Activated naive CD4-positive, alpha-beta T cell treated with anti-CD3 and anti-CD28 coated beads, Interleukin-2, amount 10 ng/mL, durations not matched to agents 7 days and 5 days (primary cell): Measurements from ENCODE around the gene RASSF1.

Experiments used
- CTCF ChIA-PET: fragments of 350-600 bp; sonication (Branson Sonifier 250); formaldehyde crosslinking; loops from one replicate; lab custom pipeline; 2021; ENCODE audit warnings: antibody characterized with exemption; lab: Charles Lee
- DNase-seq: peaks from one replicate; pipeline ENCODE4 v3.0.0-alpha.2; 2020
- H3K27ac Mint-ChIP-seq: one replicate; pipeline ENCODE4 v1.8.0; 2021; ENCODE audit warnings: mild to moderate bottlenecking, moderate library complexity, mixed read lengths
- H3K27me3 Mint-ChIP-seq: one replicate; pipeline ENCODE4 v1.8.0; 2021; ENCODE audit warnings: mild to moderate bottlenecking, mixed read lengths
- H3K36me3 Mint-ChIP-seq: one replicate; pipeline ENCODE4 v1.8.0; 2021; ENCODE audit warnings: mixed read lengths
- H3K4me1 Mint-ChIP-seq: one replicate; pipeline ENCODE4 v1.8.0; 2021; ENCODE audit warnings: mixed read lengths
- H3K4me3 Mint-ChIP-seq: one replicate; pipeline ENCODE4 v1.8.0; 2021; ENCODE audit warnings: mild to moderate bottlenecking, moderate library complexity, mixed read lengths
- H3K9me3 Mint-ChIP-seq: one replicate; pipeline ENCODE4 v1.8.0; 2021; ENCODE audit warnings: mixed read lengths

RASSF1 gene

GRCh38 chr3:50340448-50341329, at the start of gene RASSF1:
RASSF1 (minus strand) TSS chr3:50340836; CDS start chr3:50340805, 31 bp downstream.
- CTCF ChIA-PET: interaction anchor here (0.7 to 1.8 kb wide), 3 partner anchors 10 to 231 kb away, joined by 3 to 6 read pairs (median 3); partner anchors contain the start of genes CYB561D2 and NPRL2
- peak; percentile 86 for DNase-seq
- Mint-ChIP-seq H3K27me3 (no peaks in the 10 kb centered on the region), H3K27ac (peak within 1 kb of the TSS; percentile 97), H3K9me3 (no peaks in the 10 kb centered on the region), H3K36me3 (peaks cover 34% of the 10 kb centered on the region), H3K4me3 (peak within 1 kb of the TSS; percentile 80), H3K4me1 (peaks cover 62% of the 10 kb centered on the region)

DNA sequence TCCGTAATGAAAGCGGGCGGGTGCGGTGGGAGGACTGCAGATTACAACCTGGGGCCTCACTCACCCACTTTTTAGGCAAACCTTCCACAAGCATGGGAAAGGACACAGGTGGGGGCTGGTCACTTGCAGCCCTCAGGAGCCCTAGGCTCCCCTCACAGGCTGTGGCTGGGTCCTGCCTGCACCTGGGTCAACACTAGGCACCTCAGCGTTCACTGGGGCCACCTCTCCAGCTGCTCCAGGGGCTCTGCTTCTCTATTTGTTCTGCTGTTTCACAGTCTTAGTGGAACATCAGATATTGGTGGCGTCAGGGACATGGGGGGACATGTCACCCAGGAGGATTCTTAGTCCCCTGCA, 48.8 kb upstream of the RASSF1 start:
- Mint-ChIP-seq H3K9me3 (no peaks in the 10 kb centered on the region), H3K4me1 (no peaks in the 10 kb centered on the region), H3K27me3 (peaks cover 9% of the 10 kb centered on the region), H3K4me3 (no peak overlapping the region), H3K36me3 (no peaks in the 10 kb centered on the region), H3K27ac (no peak overlapping the region)
- DNase-seq: no peak
- CTCF ChIA-PET: interaction anchor here (1.7 kb wide), 1 partner anchor 153 kb away, joined by 3 read pairs; no protein-coding TSS in a partner anchor

- H3K9me3 Mint-ChIP-seq: no peaks in the 10 kb centered on the region
- H3K27me3 Mint-ChIP-seq: peaks cover 9% of the 10 kb centered on the region
- no peak overlapping the region for H3K4me3 Mint-ChIP-seq
- CTCF ChIA-PET: no interaction called here
- DNase-seq: no peak
- no peak overlapping the region for H3K27ac Mint-ChIP-seq
- H3K36me3 Mint-ChIP-seq: no peaks in the 10 kb centered on the region
- no peaks in the 10 kb centered on the region for H3K4me1 Mint-ChIP-seq
These were observed 48.2 kb upstream of the RASSF1 start for GRCh38 chr3:50388720-50389413.

- Mint-ChIP-seq H3K36me3 (no peaks in the 10 kb centered on the region), H3K27ac (no peak overlapping the region), H3K4me3 (no peak overlapping the region), H3K27me3 (peaks cover 9% of the 10 kb centered on the region), H3K9me3 (no peaks in the 10 kb centered on the region), H3K4me1 (no peaks in the 10 kb centered on the region)
- DNase-seq: no peak
- CTCF ChIA-PET: no interaction called here
These were observed 47.5 kb upstream of the RASSF1 start for GRCh38 chr3:50388016-50388719.

GRCh38 chr3:50385754-50386153, 45.1 kb upstream of the RASSF1 start:
- no peak for DNase-seq
- CTCF ChIA-PET: interaction anchor here (1.1 kb wide), 1 partner anchor 164 kb away, joined by 3 read pairs; no protein-coding TSS in a partner anchor
- Mint-ChIP-seq H3K4me1 (no peaks in the 10 kb centered on the region), H3K27ac (no peak overlapping the region), H3K4me3 (no peak overlapping the region), H3K36me3 (no peaks in the 10 kb centered on the region), H3K27me3 (peaks cover 9% of the 10 kb centered on the region), H3K9me3 (no peaks in the 10 kb centered on the region)

- Mint-ChIP-seq H3K27me3 (peaks cover 9% of the 10 kb centered on the region), H3K4me3 (no peak overlapping the region), H3K36me3 (no peaks in the 10 kb centered on the region), H3K4me1 (no peaks in the 10 kb centered on the region), H3K9me3 (no peaks in the 10 kb centered on the region), H3K27ac (no peak overlapping the region)
- CTCF ChIA-PET: no interaction called here
- no peak for DNase-seq
These were observed 43.1 kb upstream of the RASSF1 start for GRCh38 chr3:50383750-50384149.

- Mint-ChIP-seq H3K4me3 (no peak overlapping the region), H3K27me3 (peaks cover 13% of the 10 kb centered on the region), H3K9me3 (no peaks in the 10 kb centered on the region), H3K4me1 (no peaks in the 10 kb centered on the region), H3K36me3 (no peaks in the 10 kb centered on the region), H3K27ac (no peak overlapping the region)
- CTCF ChIA-PET: no interaction called here
- no peak for DNase-seq
These were observed 42.1 kb upstream of the RASSF1 start for GRCh38 chr3:50382722-50383121.

GRCh38 chr3:50381383-50381782, 40.7 kb upstream of the RASSF1 start:
- H3K4me1 Mint-ChIP-seq: no peaks in the 10 kb centered on the region
- no peaks in the 10 kb centered on the region for H3K36me3 Mint-ChIP-seq
- peaks cover 3% of the 10 kb centered on the region for H3K27me3 Mint-ChIP-seq
- no peak overlapping the region for H3K27ac Mint-ChIP-seq
- no peak for DNase-seq
- H3K9me3 Mint-ChIP-seq: no peaks in the 10 kb centered on the region
- CTCF ChIA-PET: no interaction called here
- no peak overlapping the region for H3K4me3 Mint-ChIP-seq

- Mint-ChIP-seq H3K4me3 (no peak overlapping the region), H3K9me3 (no peaks in the 10 kb centered on the region), H3K4me1 (no peaks in the 10 kb centered on the region), H3K27me3 (peaks cover 7% of the 10 kb centered on the region), H3K27ac (no peak overlapping the region), H3K36me3 (no peaks in the 10 kb centered on the region)
- DNase-seq: no peak
- CTCF ChIA-PET: no interaction called here
These were observed 39.9 kb upstream of the RASSF1 start for GRCh38 chr3:50380405-50381085.

DNA sequence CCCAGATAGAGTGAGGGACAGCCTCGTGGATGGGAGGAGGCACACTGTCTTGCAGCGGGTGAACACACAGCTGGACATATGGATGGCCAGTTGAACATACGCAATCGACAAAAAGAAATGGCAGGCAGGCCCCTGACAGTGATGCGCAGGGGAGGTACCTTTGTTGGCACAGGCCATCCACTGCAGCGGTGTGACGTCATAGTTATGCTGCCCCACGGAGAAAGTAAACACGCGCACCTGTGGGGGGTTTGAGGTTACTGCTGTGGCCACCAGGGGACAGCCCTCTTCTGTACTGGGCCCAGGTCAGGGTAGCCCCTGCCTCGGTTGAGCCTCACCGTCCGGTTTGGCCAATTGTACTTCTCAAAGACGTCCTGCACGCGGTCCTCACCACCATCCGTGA, 38.1 kb upstream of the RASSF1 start:
- Mint-ChIP-seq H3K4me3 (no peak overlapping the region), H3K36me3 (no peaks in the 10 kb centered on the region), H3K27ac (no peak overlapping the region), H3K9me3 (no peaks in the 10 kb centered on the region), H3K4me1 (no peaks in the 10 kb centered on the region), H3K27me3 (peaks cover 7% of the 10 kb centered on the region)
- CTCF ChIA-PET: no interaction called here
- DNase-seq: no peak

DNA sequence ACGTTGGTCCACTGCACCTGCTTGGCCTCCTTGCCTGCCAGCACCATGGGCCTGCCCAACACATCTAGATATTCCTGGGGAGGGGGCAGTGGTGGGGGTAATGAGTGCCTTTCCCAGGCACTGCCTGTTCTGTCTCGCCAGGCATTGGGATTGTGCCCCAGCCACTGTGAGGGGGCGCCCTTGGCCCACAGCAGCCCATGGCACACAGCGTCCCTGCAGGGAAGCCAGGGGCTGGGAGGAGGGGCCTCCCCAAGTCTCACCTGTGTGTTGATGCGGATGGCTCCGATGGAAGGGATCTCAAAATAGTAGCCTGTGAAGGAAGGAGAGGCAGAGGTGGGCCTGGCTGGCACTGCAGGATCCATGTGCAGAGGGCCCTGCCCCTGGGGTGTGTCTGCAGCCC, 37.4 kb upstream of the RASSF1 start:
- no peaks in the 10 kb centered on the region for H3K9me3 Mint-ChIP-seq
- no peak overlapping the region for H3K4me3 Mint-ChIP-seq
- peaks cover 12% of the 10 kb centered on the region for H3K27me3 Mint-ChIP-seq
- no peak for DNase-seq
- CTCF ChIA-PET: no interaction called here
- no peak overlapping the region for H3K27ac Mint-ChIP-seq
- H3K4me1 Mint-ChIP-seq: peaks cover 2% of the 10 kb centered on the region
- no peaks in the 10 kb centered on the region for H3K36me3 Mint-ChIP-seq

DNA sequence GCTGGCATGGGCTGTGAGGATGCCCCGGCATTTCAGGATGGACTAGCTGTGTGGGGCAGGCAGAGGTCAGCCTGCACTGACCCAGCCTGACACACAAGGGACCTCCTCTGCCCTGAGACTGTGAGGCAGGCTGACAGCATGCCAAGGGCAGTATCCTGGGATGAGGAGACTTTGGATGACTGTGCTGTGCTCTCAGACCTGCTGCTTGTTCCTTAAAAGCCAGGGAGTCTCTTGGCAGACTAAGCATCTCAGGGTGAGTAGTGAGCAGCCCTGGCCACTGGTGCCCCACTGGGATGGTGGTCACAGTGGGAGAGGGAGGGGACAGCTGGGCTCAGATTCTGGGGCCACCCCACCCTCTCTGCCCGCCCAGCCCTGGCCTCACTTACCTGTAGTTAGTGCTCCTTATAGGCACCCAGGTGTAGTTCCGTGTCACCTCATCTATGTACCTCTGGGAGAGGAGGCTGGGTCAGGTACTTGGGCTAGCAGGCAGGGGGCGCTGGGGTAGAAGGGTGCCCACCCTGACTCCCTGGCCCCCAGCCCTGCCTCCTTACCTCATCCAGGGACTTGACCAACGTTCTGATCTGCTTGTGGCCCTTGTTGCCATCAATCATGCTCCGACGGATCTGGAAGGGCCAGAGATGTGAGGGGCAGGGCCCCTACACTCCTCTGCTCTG, 34.8 kb upstream of the RASSF1 start:
- no peak overlapping the region for H3K4me3 Mint-ChIP-seq
- H3K36me3 Mint-ChIP-seq: no peaks in the 10 kb centered on the region
- H3K4me1 Mint-ChIP-seq: peaks cover 2% of the 10 kb centered on the region
- no peak overlapping the region for H3K27ac Mint-ChIP-seq
- H3K27me3 Mint-ChIP-seq: peaks cover 26% of the 10 kb centered on the region
- no peak for DNase-seq
- CTCF ChIA-PET: no interaction called here
- H3K9me3 Mint-ChIP-seq: no peaks in the 10 kb centered on the region

DNA sequence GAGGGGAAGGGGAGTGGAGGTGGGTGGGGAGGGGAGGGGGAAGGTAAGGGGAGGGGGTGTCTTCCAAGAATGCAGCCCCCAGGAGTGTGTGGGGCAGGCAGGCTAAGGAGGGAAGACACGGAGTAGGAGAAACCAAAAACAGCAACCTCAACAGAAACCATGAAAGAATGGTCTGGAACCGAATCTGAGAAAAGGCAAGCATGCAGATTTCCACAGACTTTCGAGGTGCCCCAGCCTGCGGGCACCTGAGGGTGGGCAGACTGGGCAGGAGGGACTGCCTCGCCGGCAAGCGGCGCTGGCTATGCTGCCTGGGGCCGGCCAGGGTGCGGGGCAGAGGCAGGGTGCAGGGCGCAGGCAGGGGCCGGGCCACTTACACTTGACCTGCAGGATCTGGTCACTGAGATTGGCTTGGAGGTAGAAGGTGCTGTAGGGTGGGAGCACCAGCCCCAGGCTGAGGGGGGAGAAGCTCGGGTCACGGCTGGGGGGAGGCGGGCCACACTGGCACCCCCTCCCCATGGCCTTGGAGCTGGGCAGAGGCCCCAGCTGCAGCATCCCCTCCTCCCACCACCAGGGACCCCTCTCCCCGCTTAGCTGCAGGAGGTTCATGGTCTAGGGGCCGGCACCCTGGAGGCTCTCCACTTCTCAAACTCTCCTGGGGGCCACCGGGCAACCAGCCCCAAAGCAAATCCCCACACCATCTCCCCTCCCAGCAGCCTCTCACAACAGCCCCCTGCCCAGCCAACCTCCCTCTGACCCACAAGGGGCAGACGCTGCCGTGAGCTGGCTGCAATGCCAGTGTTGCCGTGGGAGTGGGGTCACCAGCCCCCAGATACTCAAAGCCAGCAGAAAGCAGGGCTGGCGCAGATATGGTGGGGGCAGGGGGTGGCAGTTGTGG, 34.0 kb upstream of the RASSF1 start:
- H3K27ac Mint-ChIP-seq: no peak overlapping the region
- H3K36me3 Mint-ChIP-seq: no peaks in the 10 kb centered on the region
- no peaks in the 10 kb centered on the region for H3K9me3 Mint-ChIP-seq
- no peak for DNase-seq
- no peak overlapping the region for H3K4me3 Mint-ChIP-seq
- peaks cover 2% of the 10 kb centered on the region for H3K4me1 Mint-ChIP-seq
- H3K27me3 Mint-ChIP-seq: peaks cover 26% of the 10 kb centered on the region
- CTCF ChIA-PET: no interaction called here
